OCI-LY1 (cell line): ENCODE data around the gene ZAR1L.

Source experiments
- H2AFZ ChIP-seq: fragments of 200-600 bp; sonication (generic), shearing (Covaris generic); 2 replicates; pipeline ENCODE4 v1.6.0; 2014; ENCODE audit warnings: antibody characterized with exemption, mild to moderate bottlenecking, low read length
- H3F3A ChIP-seq: fragments of 200-600 bp; sonication (generic), shearing (Covaris generic); 2 replicates; pipeline ENCODE4 v1.6.0; 2014; ENCODE audit warnings: mild to moderate bottlenecking, antibody characterized with exemption, low read length, moderate library complexity; ENCODE audit not compliant: insufficient read depth
- H3K27ac ChIP-seq: fragments of 200-600 bp; sonication (generic); 2 replicates; pipeline ENCODE4 v1.5.1; 2014; ENCODE audit warnings: low read length, mixed run types, mild to moderate bottlenecking, low read depth; ENCODE audit not compliant: poor library complexity, severe bottlenecking
- H3K27me3 ChIP-seq: fragments of 200-600 bp; sonication (generic); 2 replicates; pipeline ENCODE4 v1.6.0; 2014; ENCODE audit warnings: antibody characterized with exemption, mild to moderate bottlenecking, low read length, moderate library complexity; ENCODE audit not compliant: insufficient read depth
- H3K36me3 ChIP-seq: fragments of 200-600 bp; sonication (generic); 2 replicates; pipeline ENCODE4 v1.6.1; 2014; ENCODE audit warnings: mild to moderate bottlenecking, antibody characterized with exemption, low read length, moderate library complexity, mixed read lengths; ENCODE audit not compliant: insufficient read depth
- H3K4me1 ChIP-seq: fragments of 200-600 bp; sonication (generic); 2 replicates; pipeline ENCODE4 v1.5.1; 2014; ENCODE audit warnings: mild to moderate bottlenecking, low read length, moderate library complexity; ENCODE audit not compliant: insufficient read depth, severe bottlenecking
- H3K4me2 ChIP-seq: fragments of 200-600 bp; sonication (generic), shearing (Covaris generic); 2 replicates; pipeline ENCODE4 v1.6.1; 2014; ENCODE audit warnings: low read length
- H3K4me3 ChIP-seq: fragments of 200-600 bp; sonication (generic); 2 replicates; pipeline ENCODE4 v1.5.1; 2014; ENCODE audit warnings: low read length, low read depth, mild to moderate bottlenecking, mixed read lengths; ENCODE audit not compliant: poor library complexity, severe bottlenecking
- H3K79me2 ChIP-seq: fragments of 200-600 bp; shearing (Covaris generic); 2 replicates; pipeline ENCODE4 v1.6.1; 2016; ENCODE audit warnings: mixed run types, low read length, mixed read lengths; ENCODE audit not compliant: insufficient read depth
- H3K9ac ChIP-seq: fragments of 200-600 bp; sonication (generic), shearing (Covaris generic); 2 replicates; pipeline ENCODE4 v1.6.1; 2014; ENCODE audit warnings: mild to moderate bottlenecking, low read length, mixed read lengths
- H3K9me2 ChIP-seq: fragments of 200-600 bp; sonication (generic), shearing (Covaris generic); 2 replicates; pipeline ENCODE4 v1.6.1; 2014; ENCODE audit warnings: low read depth, mild to moderate bottlenecking, low read length, mixed read lengths
- H3K9me3 ChIP-seq: fragments of 200-600 bp; shearing (Covaris generic); 2 replicates; pipeline ENCODE4 v1.6.1; 2014; ENCODE audit warnings: low read length, mixed read lengths
- H4K20me1 ChIP-seq: fragments of 200-600 bp; sonication (generic), shearing (Covaris generic); 2 replicates; pipeline ENCODE4 v1.6.0; 2016; ENCODE audit warnings: mild to moderate bottlenecking, low read length; ENCODE audit not compliant: insufficient read depth
- EZH2 ChIP-seq: fragments of 200-600 bp; sonication (generic), shearing (Covaris generic); IDR thresholded peaks from 2 replicates; pipeline ENCODE4 v1.8.0; 2017; ENCODE audit warnings: borderline replicate concordance, mixed run types, mild to moderate bottlenecking, antibody characterized with exemption, low read length, moderate library complexity, mixed read lengths
- TF ChIP-seq, protein P1 (sequence below): fragments of 200-600 bp; sonication (generic), shearing (Covaris generic); IDR thresholded peaks from 2 replicates; pipeline ENCODE4 v1.5.1; 2017; ENCODE audit warnings: mild to moderate bottlenecking, antibody characterized with exemption, low read length, moderate library complexity, mixed read lengths

The ZAR1L gene

DNA sequence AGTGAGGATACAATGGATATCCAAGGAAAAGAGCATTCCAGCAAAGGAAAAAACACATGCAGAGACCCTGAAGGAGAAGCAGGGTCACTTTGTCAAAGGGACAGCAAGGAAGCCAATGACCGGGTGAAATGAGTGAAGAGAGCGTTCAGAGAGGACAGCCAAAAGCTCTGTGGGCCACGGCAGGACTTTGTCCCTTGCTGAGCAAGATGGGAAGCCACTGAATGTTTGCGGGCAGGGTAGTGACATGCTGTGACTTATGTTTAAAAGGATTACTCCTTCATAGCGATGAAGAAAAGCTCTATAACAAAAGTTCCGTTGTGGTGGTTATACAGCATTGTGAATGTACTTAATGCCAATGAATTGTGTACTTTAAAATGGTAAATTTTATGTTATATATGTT lies 16.5 kb downstream of the ZAR1L start:
- Histone ChIP-seq H3F3A (no peaks in the 10 kb centered on the region), H2AFZ (no peak overlapping the region), H3K4me1 (no peaks in the 10 kb centered on the region), H3K27ac (no peak overlapping the region), H3K9ac (no peak overlapping the region), H3K79me2 (no peaks in the 10 kb centered on the region), H3K4me3 (no peak overlapping the region), H3K9me3 (no peaks in the 10 kb centered on the region), H4K20me1 (no peaks in the 10 kb centered on the region), H3K9me2 (no peaks in the 10 kb centered on the region), H3K4me2 (no peak overlapping the region), H3K36me3 (no peaks in the 10 kb centered on the region), H3K27me3 (no peaks in the 10 kb centered on the region)
- TF ChIP-seq, protein P1, sequence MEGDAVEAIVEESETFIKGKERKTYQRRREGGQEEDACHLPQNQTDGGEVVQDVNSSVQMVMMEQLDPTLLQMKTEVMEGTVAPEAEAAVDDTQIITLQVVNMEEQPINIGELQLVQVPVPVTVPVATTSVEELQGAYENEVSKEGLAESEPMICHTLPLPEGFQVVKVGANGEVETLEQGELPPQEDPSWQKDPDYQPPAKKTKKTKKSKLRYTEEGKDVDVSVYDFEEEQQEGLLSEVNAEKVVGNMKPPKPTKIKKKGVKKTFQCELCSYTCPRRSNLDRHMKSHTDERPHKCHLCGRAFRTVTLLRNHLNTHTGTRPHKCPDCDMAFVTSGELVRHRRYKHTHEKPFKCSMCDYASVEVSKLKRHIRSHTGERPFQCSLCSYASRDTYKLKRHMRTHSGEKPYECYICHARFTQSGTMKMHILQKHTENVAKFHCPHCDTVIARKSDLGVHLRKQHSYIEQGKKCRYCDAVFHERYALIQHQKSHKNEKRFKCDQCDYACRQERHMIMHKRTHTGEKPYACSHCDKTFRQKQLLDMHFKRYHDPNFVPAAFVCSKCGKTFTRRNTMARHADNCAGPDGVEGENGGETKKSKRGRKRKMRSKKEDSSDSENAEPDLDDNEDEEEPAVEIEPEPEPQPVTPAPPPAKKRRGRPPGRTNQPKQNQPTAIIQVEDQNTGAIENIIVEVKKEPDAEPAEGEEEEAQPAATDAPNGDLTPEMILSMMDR = no peak
- no peak for TF ChIP-seq EZH2

DNA sequence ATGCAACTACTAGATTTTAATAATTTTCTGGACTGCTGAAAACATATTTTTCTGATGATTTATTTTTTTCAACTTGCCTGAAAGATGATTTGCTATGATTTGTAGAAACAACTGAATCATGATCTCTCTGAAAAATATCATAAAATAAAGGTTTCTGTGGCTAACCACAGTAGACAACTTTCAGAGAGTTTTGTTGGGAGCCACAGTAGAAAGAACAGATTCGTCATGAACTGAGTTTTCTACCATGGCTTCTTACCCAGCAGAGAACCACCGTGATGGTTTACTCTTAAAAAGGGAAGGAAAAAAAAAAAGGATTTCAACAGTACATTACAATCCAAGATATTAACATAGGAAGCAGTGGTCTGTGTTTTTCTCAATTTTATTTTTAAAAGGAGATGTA lies 18.0 kb downstream of the ZAR1L start:
- Histone ChIP-seq H3K4me2 (no peak overlapping the region), H2AFZ (no peak overlapping the region), H3K27ac (no peak overlapping the region), H3K4me1 (no peaks in the 10 kb centered on the region), H3K9ac (no peak overlapping the region), H4K20me1 (no peaks in the 10 kb centered on the region), H3K9me2 (no peaks in the 10 kb centered on the region), H3K4me3 (no peak overlapping the region), H3K79me2 (no peaks in the 10 kb centered on the region), H3K9me3 (no peaks in the 10 kb centered on the region), H3K27me3 (no peaks in the 10 kb centered on the region), H3K36me3 (no peaks in the 10 kb centered on the region), H3F3A (no peaks in the 10 kb centered on the region)
- TF ChIP-seq, protein P1 = no peak
- TF ChIP-seq EZH2 = no peak

DNA sequence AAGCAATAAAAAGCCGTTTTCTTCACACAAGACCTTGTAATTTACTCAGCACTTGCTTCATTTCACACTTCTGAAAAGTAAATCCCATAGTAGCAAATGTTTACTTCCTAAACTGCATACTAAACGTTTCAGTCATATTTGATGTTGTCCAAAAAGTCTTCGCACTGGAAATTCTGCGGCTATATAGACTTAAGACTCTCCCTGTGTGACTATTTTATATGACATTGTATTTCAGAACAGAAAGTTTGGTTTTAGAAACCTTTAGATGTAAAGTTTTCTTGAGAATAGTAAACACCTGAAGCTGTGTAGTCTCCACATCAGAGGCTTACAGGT lies 29.6 kb downstream of the ZAR1L start:
- Histone ChIP-seq H2AFZ (no peak overlapping the region), H3K4me2 (no peak overlapping the region), H3K9me3 (no peaks in the 10 kb centered on the region), H3K9me2 (no peaks in the 10 kb centered on the region), H3K36me3 (no peaks in the 10 kb centered on the region), H3K27me3 (no peaks in the 10 kb centered on the region), H3K9ac (no peak overlapping the region), H3K79me2 (no peaks in the 10 kb centered on the region), H3K4me1 (no peaks in the 10 kb centered on the region), H3K4me3 (no peak overlapping the region), H3K27ac (no peak overlapping the region), H3F3A (no peaks in the 10 kb centered on the region), H4K20me1 (no peaks in the 10 kb centered on the region)
- no peak for TF ChIP-seq EZH2
- TF ChIP-seq, protein P1 = no peak
